Measurements from ENCODE around the gene ERGIC1. TPM values are rescaled to one million over a fixed set of nuclear protein-coding genes. Genes with fewer than 3 reads are reported as not detected.

ERGIC1 gene
- total RNA-seq, 1 donor from 2014 or later, result 118 TPM

DNA sequence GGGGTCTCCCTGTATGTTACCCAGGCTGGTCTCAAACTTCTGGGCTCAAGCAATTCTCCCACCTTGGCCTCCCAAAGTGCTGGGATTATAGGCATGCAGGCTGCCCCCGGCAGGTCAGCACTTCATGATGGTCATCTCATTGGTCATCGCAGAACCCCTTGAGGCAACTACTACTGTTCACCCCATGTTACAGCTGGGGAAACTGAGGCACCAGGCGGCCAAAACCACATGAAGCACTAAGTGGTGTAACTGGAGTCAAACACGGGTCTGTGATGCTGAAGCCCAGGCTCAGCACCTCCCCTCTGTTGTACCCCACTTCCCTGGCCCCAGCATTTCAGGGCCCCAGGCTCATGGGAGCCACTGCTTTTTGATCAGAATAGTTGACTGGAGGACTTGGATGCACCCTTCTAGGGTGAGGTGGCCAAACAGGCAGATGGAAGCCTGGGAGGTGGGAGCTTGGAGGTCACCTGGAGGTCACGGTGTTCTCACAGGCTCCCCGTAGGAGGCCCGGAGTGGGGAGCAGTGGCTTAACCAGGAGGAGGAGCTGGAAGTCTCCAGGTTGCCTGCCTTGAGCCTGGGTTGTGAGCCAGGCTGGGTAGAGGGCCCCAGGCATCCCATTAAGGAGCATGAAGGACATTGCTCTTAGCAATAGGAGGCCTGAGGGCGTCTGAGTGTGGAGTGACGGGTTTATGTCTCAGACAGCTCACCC, 67.9 kb downstream of the ERGIC1 start:
- no peak for DNase-seq (ENCODE audit: low spot score)

DNA sequence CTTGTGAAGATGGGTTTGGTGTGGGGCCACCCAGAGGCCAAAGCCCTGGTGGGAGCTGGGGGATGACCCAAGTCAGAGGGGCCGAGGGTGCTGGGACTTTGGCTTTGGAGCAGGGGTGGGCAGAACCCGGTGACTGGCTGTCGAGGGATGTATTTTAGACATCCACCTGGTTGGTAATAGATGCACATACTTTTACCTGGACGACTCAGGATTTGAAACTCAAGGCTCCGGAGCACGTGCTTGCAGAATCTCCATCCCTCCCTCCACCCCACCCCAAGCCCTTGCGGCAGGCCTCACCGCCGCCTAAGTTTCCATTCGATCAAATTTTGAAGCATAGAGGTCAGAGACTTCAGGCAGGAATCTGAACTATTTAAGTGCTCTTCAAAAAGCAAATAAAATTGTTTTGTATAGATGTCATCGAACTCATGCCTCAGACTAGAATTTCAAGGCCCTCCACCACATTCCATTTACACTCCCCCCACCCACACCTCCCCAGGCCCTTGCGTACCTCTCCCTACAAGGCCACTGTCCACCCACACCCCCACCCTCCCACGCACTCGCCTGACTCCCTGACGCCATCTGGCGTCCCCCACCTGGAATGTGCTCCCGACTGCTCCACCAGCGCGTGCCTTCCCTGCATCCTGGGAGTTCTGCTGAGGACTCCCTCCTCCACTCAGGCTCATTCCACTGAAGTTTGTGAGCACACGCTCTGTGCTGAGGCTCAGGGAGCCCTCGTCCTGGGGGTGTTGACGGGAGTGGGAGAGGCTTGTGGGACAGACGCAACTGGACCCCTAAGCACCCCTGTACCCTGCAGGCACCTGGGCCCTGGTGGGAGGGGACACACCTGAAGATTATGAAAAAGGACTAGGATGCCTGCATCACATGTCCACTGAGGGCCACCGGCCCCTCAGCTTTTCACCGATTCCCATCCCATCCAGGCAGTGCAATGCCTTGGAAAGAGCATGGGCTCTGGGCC, 68.7 kb downstream of the ERGIC1 start:
- DNase-seq (ENCODE audit: low spot score), result peak; percentile 80

DNA sequence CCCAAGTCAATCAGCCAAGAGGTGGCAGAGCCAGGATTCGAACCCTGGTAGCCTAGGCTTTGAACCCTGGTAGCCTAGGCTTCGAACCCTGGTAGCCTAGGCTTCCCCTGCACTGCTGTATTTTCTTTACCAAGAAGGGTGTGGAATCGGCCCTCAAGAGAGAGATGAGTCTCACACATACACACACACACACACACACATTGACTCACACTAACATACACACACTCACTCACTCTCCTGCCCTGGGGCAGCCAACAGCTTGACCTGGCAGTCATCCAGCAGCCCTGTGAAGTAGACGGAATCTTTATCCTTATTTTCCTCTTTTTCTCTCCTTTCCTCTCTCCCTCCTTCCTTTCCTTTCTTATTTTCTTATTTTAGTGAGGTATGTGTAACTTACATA, 69.7 kb downstream of the ERGIC1 start:
- DNase-seq (ENCODE audit: low spot score), result peak; percentile 70

DNA sequence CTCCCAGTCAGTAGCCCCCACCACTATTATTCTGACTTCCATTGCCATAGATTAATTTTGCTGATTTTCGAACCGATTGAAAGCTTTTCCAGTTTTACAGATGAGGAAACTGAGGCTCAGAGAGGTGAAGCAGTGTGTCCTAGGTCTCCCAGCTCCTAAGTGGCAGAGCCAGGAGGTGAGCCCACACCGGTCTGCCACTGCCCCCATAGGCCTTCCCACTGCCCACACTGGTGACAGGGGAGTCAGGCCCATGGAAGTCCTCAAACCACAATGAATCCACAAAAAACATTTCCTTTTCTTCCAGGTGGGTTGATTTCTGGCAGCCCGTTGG, 70.2 kb downstream of the ERGIC1 start:
- DNase-seq (ENCODE audit: low spot score), result no peak

DNA sequence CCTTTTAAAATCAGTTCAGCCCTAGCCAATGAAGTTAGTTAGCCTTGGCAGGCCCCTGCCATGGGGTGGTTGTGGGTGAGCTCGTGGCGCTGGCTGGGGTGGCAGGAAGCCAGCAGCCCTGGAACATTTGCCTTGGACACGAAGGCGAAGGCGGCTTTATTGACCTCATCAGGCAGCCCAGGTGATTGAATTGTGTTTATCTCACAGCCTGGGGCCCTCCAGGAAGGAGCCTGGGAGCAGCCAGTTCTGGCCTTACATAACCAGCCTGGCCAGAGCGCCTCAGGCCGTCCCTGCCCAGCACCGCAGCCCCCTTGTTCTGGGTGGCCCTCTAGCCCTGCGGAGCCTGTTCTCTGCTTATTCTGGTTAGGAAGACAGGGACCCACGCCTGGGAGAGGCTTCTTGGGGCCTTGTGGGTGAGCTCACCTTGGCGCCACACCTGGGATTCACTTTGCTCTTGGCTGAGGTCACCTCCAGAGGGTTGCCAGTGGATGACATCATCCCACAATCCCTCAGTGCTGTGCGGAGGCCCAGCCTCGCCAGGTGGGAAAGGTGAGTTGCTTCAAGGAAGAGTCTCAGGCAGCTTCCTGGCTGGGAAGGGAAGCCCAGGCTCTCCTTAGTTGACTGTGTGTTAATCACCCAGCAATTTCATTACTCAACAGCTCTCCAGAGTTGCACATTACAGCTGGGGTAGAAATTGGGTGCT, 70.7 kb downstream of the ERGIC1 start:
- DNase-seq (ENCODE audit: low spot score), result peak; percentile 89

DNA sequence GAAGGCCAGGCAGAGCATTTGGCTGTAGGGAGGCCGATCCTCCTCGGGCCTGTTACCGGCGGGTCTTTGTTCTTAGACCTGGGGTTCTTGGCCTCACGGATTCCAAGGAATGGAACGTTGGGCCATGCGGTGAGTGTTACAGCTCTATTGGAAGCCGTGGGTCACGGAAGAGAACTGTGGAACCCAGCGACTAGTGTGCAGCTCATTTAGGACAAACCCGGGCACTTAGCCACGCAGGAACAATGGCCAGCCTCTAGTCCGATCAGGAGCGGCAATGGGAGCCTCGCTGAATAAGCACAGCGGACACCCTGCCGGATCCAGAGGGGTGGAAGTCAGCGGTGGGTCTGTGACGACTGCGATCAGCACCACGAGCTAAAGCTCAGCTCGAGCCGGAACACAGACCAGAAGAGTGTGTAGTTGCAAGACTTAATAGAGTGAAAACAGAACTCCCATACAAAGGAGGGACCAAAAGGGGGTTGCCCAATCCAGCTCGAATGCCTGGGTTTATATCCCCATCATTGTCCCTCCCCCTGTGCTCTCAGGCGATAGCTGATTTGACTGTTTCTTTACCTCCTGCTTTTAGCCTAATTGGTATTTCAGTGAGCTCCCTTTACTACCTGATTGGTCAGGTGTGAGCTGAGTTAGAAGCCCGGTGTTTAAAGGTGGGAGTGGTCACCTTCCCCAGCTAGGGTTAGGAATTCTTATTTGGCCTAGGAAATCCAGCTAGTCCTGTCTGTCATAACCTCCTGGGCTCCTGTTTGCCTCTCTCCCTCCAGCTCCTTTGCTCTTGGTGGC, 71.5 kb downstream of the ERGIC1 start:
- no peak for DNase-seq (ENCODE audit: low spot score)

DNA sequence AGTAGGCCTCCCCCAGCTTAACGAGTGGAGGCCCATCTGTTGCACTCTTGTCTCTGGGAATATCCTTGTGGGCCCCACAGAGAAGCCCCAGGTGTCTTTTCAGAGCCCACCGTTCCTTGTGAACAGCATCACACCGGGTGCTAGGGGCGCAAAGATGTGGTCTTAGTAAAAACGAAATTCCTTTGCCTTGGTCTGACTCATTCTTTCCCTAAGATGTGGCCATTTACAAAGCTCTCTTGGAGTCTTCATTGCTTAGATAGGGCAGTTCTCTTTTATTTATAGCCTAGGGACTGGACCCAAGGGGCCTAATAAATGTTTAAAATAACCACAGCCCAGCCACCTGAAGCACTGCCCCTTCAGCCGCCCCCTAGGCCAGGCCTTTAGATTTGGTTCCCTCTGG, 72.4 kb downstream of the ERGIC1 start:
- no peak for DNase-seq (ENCODE audit: low spot score)

DNA sequence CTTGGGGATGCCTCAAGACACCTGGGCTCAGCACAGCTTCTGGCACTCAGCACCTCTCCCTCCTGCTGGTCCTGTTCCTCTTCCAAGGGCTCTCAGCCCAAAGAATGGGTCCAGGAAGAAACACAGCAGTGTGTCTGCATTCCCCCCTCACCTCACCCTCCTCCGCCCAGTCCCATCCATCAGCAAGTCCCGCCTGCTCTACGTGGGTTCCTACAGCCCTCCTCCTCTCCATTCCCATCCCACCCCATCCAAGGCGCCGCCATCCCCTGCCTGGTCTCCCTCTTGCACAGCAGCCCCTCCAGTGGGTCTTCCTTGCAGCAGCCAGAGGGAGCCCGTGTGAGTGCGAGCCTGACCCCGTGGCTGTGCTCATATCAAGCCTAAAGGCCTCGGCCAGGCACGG, 72.8 kb downstream of the ERGIC1 start:
- no peak for DNase-seq (ENCODE audit: low spot score)

DNA sequence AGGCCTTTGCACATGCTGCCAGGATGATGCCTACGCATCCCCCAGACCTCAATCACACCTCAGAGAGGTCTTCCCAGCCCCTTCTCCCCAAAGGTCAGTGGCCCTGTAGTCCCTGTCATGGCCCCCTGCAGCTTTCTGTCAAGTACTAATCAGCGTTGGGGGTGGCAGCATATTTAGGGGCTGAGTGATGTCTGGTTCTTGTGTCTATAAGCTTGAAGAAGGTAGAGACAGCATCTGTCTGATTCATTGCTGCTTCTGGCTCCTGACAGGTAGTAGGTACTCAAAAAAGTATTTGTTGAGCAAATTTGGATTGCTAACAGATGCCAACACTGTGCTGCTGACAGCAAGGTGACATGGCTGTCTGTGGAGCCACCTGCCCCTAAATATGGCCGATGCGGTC, 73.6 kb downstream of the ERGIC1 start:
- no peak for DNase-seq (ENCODE audit: low spot score)

DNA sequence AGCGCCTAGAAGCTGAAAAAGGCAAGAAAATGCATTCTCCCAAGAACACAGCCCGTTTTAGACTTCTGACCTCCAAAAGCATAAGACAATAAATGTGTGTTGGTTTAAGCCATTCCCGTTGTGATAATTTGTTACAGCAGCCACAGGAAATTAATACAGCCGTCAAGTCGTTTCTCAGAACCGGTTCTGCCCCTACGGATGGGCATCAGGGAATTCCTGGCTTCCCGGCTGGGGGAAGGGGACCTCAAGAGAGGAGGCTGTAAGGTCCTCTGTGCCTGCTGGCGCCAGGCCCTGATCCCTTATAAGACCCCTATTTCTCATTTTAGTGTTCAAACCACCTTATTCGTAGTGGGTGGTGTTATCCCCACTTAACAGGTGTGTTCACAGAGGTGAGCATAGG, 74.6 kb downstream of the ERGIC1 start:
- no peak for DNase-seq (ENCODE audit: low spot score)

DNA sequence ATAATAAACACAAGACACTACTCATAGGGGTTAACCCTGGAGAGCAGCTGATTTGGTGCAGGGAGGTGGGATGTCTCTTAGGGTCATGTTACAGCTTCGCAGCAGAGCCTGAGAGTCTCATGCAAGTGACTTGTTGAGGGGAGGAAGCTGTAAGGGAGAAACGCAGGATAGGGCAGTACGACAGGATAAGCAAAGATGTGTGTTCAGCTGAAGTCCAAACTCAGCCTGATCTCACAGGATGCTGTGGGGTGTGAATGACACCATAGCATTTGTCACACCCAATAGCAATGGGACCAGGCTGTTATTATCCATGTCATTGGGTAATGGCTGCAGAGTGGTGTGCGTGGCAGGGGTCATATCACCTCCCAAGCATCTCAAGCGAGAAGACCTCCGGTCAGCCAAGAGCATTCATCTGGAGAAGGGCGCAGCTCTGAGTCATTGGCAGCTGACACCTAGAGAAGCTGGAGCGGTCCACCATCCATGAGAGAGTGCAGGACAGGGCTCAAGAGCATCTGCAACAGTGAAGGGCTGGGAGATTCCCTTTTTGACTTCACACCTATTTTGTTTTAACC, 76.0 kb downstream of the ERGIC1 start:
- DNase-seq (ENCODE audit: low spot score), result no peak

DNA sequence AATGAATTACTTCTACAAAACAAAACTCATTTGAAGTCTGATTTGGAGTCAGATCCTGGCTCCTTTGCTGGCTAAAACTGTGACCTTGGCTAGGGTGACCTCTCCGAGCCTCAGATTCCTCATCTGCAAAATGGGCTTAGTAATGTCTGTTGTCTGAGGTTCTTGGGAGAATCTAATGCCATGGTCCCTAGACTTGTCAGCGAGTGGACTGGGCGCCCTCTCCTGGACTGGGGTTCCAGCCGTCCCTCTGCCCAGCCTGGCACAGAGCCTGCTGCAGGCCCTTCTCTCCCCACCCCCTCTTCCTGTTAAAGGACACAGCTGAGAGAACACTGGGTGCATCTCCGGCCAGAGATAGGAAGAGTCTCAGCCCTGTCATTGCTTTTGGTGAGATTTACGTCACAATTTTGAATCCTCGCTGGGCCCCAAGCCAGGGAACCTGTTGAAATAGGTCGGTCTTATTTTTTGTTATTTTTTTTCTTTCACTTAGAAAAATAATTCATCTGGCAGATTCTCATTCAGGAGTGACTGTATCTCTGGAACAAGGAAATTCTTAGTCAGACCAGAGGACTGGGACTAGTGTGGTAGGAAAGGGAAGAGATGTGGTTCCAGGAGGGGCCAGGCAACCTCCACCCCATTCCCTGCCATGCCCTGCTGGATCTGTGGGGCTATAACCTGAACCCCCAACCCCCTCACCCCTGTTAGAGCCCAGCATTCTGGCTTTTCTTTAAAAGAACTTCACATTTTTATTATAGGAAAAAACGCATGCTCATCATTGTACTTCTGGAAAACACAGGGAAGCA, 77.0 kb downstream of the ERGIC1 start:
- peak; percentile 65 for DNase-seq (ENCODE audit: low spot score)

DNA sequence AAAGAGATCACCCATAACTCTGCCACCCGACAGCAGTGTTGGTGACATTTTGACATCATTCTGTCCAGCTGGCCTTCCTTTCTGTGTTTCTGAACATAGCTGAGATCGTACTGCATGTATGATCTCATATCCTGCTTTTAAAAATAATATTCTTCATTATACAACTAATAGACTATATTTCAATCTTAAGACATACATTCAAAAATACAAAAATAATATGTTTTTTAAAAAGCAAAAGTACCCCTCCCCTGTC, 77.5 kb downstream of the ERGIC1 start:
- DNase-seq (ENCODE audit: low spot score), result no peak

DNA sequence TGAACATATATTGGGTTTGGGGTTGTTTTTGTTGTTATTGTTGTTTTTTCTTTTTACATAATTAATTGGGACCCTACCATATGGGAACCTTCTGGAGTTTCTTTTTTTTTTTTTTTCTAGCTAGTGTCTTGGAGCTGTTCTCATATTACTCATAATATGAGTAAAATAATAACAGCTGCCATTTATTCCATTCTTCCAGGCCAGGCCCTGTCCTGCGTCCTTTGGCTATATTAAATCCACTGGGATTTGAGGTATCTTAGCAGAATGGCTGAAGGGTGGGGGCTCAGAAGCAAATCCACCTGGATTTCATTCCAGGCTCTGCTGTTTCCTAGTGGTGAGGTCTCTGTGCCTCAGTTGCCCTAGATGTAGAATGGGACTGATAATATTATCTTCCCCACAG, 77.9 kb downstream of the ERGIC1 start:
- DNase-seq (ENCODE audit: low spot score), result no peak

DNA sequence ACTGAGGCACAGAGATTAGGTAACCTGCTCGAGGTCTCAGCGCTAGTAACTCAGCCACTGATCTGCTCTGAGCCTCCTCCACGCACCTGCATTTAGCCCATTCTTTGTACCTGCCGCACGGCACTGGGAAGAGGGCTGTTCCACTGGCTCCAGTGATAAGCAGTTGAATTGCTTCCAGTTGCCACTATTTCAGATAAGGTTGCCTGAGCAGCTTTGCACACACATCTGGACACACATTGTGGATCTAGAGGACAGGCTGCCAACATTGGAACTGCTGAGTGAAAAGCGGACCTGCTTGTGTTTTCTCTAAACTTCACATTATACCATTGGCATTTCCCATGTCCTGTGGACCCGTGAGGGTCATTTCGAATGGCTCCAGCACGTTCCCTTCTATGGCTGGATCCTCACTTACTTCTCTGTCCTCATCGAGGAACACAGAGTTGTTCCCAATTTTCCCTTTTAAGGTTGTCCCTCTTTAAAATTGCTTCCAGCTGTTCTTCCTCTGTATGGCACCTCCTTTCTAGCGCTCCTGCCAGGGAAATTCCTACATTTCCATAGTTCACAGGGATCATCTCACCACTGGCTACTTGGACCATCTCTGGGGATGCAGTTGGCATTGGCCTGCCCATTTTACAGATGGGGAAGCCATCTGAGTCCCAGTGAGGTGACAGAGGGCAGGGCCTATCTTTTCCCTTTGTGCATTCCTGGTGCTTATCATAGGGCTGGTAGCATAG, 79.2 kb downstream of the ERGIC1 start:
- no peak for DNase-seq (ENCODE audit: low spot score)

DNA sequence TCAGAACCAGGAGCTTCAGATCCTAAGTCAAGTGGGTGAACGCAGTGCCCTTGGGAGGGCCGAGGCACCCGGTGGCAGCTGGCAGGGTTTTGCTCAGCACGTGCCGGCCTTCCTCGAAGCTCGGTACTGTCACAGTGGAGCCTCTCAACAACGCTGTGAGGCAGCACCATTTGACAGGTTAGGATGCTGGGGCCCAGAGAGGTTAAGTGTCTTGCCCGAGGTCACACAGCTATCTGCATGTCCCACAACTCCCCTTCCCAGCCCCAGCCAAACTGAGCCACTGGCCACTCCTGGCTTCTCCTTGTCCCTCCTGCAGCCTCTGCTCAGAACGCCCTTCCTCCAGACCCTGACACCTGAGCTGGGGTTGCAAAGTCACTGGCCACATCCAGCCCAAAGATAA, 81.5 kb downstream of the ERGIC1 start:
- DNase-seq (ENCODE audit: low spot score), result no peak

DNA sequence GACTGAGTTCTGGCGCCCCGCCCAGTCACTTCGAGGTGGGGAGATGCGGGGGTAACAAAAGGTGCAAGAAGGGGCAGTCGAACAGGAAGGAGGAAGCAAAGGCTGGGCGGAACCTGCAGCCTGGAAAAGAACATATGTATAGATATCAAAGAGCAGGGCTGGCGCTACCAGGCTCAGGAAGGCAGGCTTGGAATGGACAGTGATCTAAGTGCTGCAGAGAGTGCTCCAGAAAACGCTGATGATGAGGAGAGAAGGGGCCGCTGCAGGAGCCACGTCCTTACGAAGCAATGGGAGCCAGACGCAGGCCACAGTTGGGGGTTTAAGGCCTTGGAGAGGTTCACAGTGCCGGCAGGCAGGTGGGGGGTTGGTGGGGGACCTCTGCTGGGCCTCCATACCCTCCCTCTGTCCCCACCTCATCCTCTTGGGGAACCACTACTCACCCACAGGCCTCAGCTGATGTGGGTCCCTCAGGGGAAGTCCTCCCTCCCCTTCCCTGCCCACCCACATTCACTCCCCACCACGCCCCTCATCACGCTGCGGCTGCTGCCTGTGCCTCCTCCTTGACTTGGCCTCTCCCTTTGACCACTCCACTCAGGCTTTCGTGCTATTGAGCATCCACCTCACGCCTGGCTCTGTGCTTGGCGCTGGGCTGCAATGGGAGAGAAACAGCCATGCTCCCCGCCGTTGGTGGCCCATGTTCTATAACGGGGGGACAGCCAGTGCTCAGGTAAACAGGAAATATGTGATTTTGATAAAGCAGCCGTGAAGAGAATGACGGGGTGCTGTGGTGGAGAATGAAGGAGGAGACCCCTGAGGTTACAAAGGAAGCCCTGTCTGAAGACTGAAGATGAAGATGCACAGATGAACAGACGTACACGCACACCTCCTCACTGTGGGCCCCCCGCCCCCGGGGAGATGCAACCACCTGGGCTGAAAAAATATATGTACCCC, 84.6 kb downstream of the ERGIC1 start:
- peak; percentile 42 for DNase-seq (ENCODE audit: low spot score)

DNA sequence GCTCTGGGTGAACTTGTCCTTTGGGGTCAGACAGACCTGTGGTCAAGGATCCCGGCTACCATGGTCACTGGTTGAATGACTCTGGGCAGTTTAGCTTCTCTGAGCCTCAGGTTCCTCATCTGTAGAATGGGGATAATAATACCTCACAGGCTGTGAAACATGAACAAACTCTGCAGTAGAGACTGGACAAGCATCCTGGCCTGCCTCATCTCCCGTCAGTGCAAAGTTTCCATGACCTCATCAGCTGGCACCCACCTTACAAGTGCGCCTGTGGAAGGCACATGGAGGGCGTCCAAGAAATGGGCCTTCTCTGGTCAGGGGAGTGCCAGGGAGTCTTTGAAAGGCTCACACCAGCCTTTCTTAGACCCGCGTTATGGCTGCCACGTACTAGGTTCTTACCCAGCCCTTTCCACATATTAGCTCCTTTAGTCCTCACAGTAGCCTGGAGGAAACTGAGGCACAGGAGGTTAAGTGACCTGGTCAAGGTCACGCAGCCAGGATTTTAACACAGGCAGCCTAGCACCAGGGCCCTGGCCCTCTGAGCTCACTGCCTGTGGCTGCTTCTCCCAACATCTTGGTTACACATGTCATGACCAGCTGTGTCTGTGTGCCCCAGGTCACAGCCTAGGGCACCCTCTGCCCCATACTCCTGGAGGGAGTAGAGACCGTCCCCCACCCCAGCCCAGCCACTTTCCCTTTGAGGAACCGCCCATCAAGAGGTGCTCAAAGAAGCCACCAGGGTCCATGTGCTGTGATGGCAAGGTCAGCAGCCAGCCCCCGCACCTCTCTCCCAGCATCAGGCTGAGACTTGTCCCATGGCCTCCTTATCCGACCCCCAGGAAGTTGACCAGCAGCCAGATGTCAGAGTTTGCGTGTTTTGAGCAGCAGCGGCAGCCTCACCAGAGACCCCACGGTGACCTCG, 85.7 kb downstream of the ERGIC1 start:
- peak; percentile 30 for DNase-seq (ENCODE audit: low spot score)

Data from mucosa of gallbladder (tissue), 1 donor.